ENCODE measurements around the gene RABGAP1L.
"Not testable (repeated sequence)": the region's sequence is repeated elsewhere in the genome, so short reads cannot be mapped to it uniquely, and the experiment has no call there.

- not testable (repeated sequence) for TF ChIP-seq CTCF (IDR thresholded peaks at IDR 0.05; ENCODE audit: low read depth, low read length); POLR2A (IDR thresholded peaks at IDR 0.05; ENCODE audit: extremely low read depth, insufficient read length); MYC (IDR thresholded peaks at IDR 0.05; ENCODE audit: low read depth, low read length); MAX (IDR thresholded peaks at IDR 0.05; ENCODE audit: low read depth, low read length)
Observed at GRCh38 chr1:174895610-174896009, 736.3 kb downstream of the RABGAP1L start.
